Duodenal mucosa (tissue), 2 donors: ENCODE measurements around the gene CDH13.

Experiments used
- H3K27ac ChIP-seq: one replicate; pipeline ENCODE4 v1.7.0; 2013; ENCODE audit warnings: low read depth, low read length
- H3K27me3 ChIP-seq, 2 donors: one replicate each; pipeline ENCODE4 v1.7.0; 2013; ENCODE audit warnings: low read length in 2 of 2, control low read depth in 1 of 2; ENCODE audit not compliant: insufficient read depth in 2 of 2, control insufficient read depth in 1 of 2
- H3K36me3 ChIP-seq, 2 donors: one replicate each; pipeline ENCODE4 v1.7.0; 2013; ENCODE audit warnings: low read length in 2 of 2, control low read depth in 1 of 2; ENCODE audit not compliant: insufficient read depth in 2 of 2, control insufficient read depth in 1 of 2
- H3K4me1 ChIP-seq, 2 donors: one replicate each; pipeline ENCODE4 v1.7.0; 2013; ENCODE audit warnings: low read length in 2 of 2, control low read depth in 1 of 2; ENCODE audit not compliant: insufficient read depth in 2 of 2, control insufficient read depth in 1 of 2
- H3K4me3 ChIP-seq, 2 donors: one replicate each; pipeline ENCODE4 v1.7.0; 2013; ENCODE audit warnings: low read length in 2 of 2, low read depth in 1 of 2
- H3K9ac ChIP-seq, 2 donors: one replicate each; pipeline ENCODE4 v1.7.0; 2013; ENCODE audit warnings: low read length in 2 of 2, low read depth in 1 of 2
- H3K9me3 ChIP-seq, 2 donors: one replicate each; pipeline ENCODE4 v1.7.0; 2013; ENCODE audit warnings: low read length in 2 of 2, control low read depth in 1 of 2; ENCODE audit not compliant: control insufficient read depth in 1 of 2

The CDH13 gene

GRCh38 chr16:82820855-82821254 is 194.1 kb downstream of the CDH13 start:
- Histone ChIP-seq H3K9ac (no peak overlapping the region), H3K36me3 (no peaks in the 10 kb centered on the region), H3K9me3 (no peaks in the 10 kb centered on the region), H3K27me3 (no peaks in the 10 kb centered on the region), H3K4me1 (no peaks in the 10 kb centered on the region), H3K4me3 (no peak overlapping the region), H3K27ac (no peak overlapping the region)

- no peaks in the 10 kb centered on the region for H3K4me1 ChIP-seq
- no peak overlapping the region for H3K4me3 ChIP-seq
- no peak overlapping the region for H3K9ac ChIP-seq
- H3K36me3 ChIP-seq, result no peaks in the 10 kb centered on the region
- H3K9me3 ChIP-seq, result no peaks in the 10 kb centered on the region
- no peaks in the 10 kb centered on the region for H3K27me3 ChIP-seq
- no peak overlapping the region for H3K27ac ChIP-seq
These were observed 197.6 kb downstream of the CDH13 start for GRCh38 chr16:82824408-82824807.

- H3K36me3 ChIP-seq, result no peaks in the 10 kb centered on the region
- H3K9ac ChIP-seq, result no peak overlapping the region
- H3K27me3 ChIP-seq, result no peaks in the 10 kb centered on the region
- H3K4me1 ChIP-seq, result no peaks in the 10 kb centered on the region
- H3K9me3 ChIP-seq, result no peaks in the 10 kb centered on the region
- H3K27ac ChIP-seq, result no peak overlapping the region
- no peak overlapping the region for H3K4me3 ChIP-seq
These were observed 202.5 kb downstream of the CDH13 start for GRCh38 chr16:82829301-82829700.

GRCh38 chr16:82830944-82831343 is 204.2 kb downstream of the CDH13 start:
- H3K4me1 ChIP-seq, result no peaks in the 10 kb centered on the region
- H3K4me3 ChIP-seq, result no peak overlapping the region
- H3K27ac ChIP-seq, result no peak overlapping the region
- no peak overlapping the region for H3K9ac ChIP-seq
- no peaks in the 10 kb centered on the region for H3K27me3 ChIP-seq
- H3K9me3 ChIP-seq, result no peaks in the 10 kb centered on the region
- H3K36me3 ChIP-seq, result no peaks in the 10 kb centered on the region

- no peaks in the 10 kb centered on the region for H3K36me3 ChIP-seq
- H3K27me3 ChIP-seq, result no peaks in the 10 kb centered on the region
- H3K4me1 ChIP-seq, result no peaks in the 10 kb centered on the region
- H3K9ac ChIP-seq, result no peak overlapping the region
- H3K27ac ChIP-seq, result no peak overlapping the region
- H3K9me3 ChIP-seq, result no peaks in the 10 kb centered on the region
- H3K4me3 ChIP-seq, result no peak overlapping the region
These were observed 206.1 kb downstream of the CDH13 start for GRCh38 chr16:82832821-82833220.

- Histone ChIP-seq H3K4me3 (no peak overlapping the region), H3K27me3 (no peaks in the 10 kb centered on the region), H3K9ac (no peak overlapping the region), H3K9me3 (no peaks in the 10 kb centered on the region), H3K36me3 (no peaks in the 10 kb centered on the region), H3K4me1 (no peaks in the 10 kb centered on the region), H3K27ac (no peak overlapping the region)
These were observed 206.7 kb downstream of the CDH13 start for GRCh38 chr16:82833378-82833993.

- H3K9me3 ChIP-seq, result no peaks in the 10 kb centered on the region
- H3K4me3 ChIP-seq, result no peak overlapping the region
- H3K36me3 ChIP-seq, result no peaks in the 10 kb centered on the region
- no peak overlapping the region for H3K9ac ChIP-seq
- no peak overlapping the region for H3K27ac ChIP-seq
- no peaks in the 10 kb centered on the region for H3K4me1 ChIP-seq
- H3K27me3 ChIP-seq, result no peaks in the 10 kb centered on the region
These were observed 207.5 kb downstream of the CDH13 start for GRCh38 chr16:82834151-82834815.

GRCh38 chr16:82835487-82836155 is 208.9 kb downstream of the CDH13 start:
- Histone ChIP-seq H3K4me1 (no peaks in the 10 kb centered on the region), H3K36me3 (no peaks in the 10 kb centered on the region), H3K27me3 (no peaks in the 10 kb centered on the region), H3K9me3 (no peaks in the 10 kb centered on the region), H3K4me3 (no peak overlapping the region), H3K9ac (no peak overlapping the region), H3K27ac (no peak overlapping the region)

- H3K9ac ChIP-seq, result no peak overlapping the region
- H3K4me3 ChIP-seq, result no peak overlapping the region
- H3K9me3 ChIP-seq, result no peaks in the 10 kb centered on the region
- H3K4me1 ChIP-seq, result no peaks in the 10 kb centered on the region
- H3K36me3 ChIP-seq, result no peaks in the 10 kb centered on the region
- no peaks in the 10 kb centered on the region for H3K27me3 ChIP-seq
- H3K27ac ChIP-seq, result no peak overlapping the region
These were observed 214.3 kb downstream of the CDH13 start for GRCh38 chr16:82841108-82841507.

GRCh38 chr16:82843606-82844271 is 217.0 kb downstream of the CDH13 start:
- Histone ChIP-seq H3K9me3 (no peaks in the 10 kb centered on the region), H3K36me3 (no peaks in the 10 kb centered on the region), H3K4me3 (no peak overlapping the region), H3K27me3 (no peaks in the 10 kb centered on the region), H3K4me1 (no peaks in the 10 kb centered on the region), H3K9ac (no peak overlapping the region), H3K27ac (no peak overlapping the region)
